Measurements from ENCODE around the gene BAIAP2. TPM values are rescaled to one million over a fixed set of nuclear protein-coding genes. Genes with fewer than 3 reads are reported as not detected.
"Not testable (repeated sequence)": the region's sequence is repeated elsewhere in the genome, so short reads cannot be mapped to it uniquely, and the experiment has no call there.

The BAIAP2 gene
- total RNA-seq, 1 donor from 2014 or later: 113 TPM

DNA sequence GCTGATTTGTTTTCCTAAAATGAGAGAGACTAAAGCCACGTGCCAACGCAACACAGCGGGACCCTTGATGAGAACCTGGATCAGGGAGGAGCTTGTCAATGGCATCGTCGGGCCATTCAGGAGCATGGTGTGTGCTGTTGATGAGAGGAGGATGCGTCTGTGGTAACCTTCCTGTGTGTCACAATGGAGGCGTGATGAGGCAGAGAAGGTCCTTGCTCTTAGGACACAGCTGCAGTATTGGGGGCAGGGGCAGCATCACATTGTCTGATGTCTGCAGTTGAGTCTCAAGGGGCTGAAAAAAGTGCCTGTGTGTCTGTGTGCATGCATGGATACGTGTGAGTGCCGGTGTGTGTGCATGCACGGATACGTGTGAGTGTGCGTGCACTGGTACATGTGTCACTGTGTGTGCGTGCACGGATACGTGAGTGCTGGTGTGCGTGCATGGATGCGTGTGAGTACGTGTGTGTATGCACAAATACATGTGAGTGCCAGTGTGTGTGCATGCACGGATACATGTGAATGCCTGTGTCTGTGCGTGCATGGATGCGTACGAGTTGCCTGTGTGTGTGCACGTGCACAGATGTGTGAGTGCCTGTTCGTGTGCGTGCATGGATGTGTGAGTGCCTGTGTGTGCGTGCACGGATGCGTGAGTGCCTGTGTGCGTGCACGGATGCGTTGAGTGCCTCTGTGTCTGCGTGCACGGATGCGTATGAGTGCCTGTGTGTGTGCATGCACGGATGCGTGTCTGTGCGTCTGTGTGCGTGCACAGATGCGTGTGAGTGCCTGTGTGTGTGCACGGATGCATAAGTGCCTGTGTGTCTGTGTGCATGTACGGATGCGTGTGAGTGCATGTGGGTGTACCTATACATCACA lies 39.3 kb downstream of the BAIAP2 start:
- H3K9me3 ChIP-seq: no peaks in the 10 kb centered on the region
- intact Hi-C loops (cut with DNase I): no loop called here
- TF ChIP-seq POLR2A (IDR thresholded peaks at IDR 0.05) (no peak), POLR2AphosphoS5 (IDR thresholded peaks at IDR 0.05; ENCODE audit: insufficient read depth in 1 of 2, low read depth in 1 of 2) (no peak)
- TF ChIP-seq, protein P1, sequence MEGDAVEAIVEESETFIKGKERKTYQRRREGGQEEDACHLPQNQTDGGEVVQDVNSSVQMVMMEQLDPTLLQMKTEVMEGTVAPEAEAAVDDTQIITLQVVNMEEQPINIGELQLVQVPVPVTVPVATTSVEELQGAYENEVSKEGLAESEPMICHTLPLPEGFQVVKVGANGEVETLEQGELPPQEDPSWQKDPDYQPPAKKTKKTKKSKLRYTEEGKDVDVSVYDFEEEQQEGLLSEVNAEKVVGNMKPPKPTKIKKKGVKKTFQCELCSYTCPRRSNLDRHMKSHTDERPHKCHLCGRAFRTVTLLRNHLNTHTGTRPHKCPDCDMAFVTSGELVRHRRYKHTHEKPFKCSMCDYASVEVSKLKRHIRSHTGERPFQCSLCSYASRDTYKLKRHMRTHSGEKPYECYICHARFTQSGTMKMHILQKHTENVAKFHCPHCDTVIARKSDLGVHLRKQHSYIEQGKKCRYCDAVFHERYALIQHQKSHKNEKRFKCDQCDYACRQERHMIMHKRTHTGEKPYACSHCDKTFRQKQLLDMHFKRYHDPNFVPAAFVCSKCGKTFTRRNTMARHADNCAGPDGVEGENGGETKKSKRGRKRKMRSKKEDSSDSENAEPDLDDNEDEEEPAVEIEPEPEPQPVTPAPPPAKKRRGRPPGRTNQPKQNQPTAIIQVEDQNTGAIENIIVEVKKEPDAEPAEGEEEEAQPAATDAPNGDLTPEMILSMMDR (IDR thresholded peaks at IDR 0.05): no peak
- no peak overlapping the region for H3K4me3 ChIP-seq
- H3K27ac ChIP-seq: no peak overlapping the region
- peaks cover 30% of the 10 kb centered on the region for H3K4me1 ChIP-seq
- H3K36me3 ChIP-seq: no peaks in the 10 kb centered on the region
- no peak for DNase-seq (ENCODE audit: extremely low spot score in 2 of 2)
- H3K27me3 ChIP-seq: no peaks in the 10 kb centered on the region

DNA sequence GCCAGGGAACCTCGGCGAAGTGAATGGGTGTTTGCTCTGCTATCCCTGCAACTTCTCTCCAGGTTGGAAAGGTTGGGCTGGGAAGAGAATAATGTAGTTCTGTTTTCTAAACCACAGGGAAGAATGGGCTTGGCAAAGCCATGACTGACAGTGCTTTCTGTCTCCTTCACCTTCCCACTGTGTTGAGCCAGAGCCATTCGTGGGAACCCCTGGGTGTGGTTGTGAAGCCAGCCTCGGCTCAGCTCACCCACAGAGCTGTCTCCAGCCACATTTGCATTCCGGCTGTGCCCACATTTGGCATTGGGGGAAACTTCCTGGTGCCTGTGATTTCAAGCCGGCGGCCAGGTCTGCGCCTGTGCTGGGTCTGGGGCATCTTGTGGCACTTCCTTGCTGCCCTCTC lies 39.9 kb downstream of the BAIAP2 start:
- H3K36me3 ChIP-seq: no peaks in the 10 kb centered on the region
- peaks cover 30% of the 10 kb centered on the region for H3K4me1 ChIP-seq
- intact Hi-C loops (cut with DNase I): no loop called here
- H3K9me3 ChIP-seq: no peaks in the 10 kb centered on the region
- TF ChIP-seq, protein P1 (IDR thresholded peaks at IDR 0.05): no peak
- TF ChIP-seq POLR2A (IDR thresholded peaks at IDR 0.05): no peak
- no peak for TF ChIP-seq POLR2AphosphoS5 (IDR thresholded peaks at IDR 0.05; ENCODE audit: insufficient read depth in 1 of 2, low read depth in 1 of 2)
- DNase-seq (ENCODE audit: extremely low spot score in 2 of 2): no peak
- H3K4me3 ChIP-seq: no peak overlapping the region
- H3K27ac ChIP-seq: no peak overlapping the region
- no peaks in the 10 kb centered on the region for H3K27me3 ChIP-seq

DNA sequence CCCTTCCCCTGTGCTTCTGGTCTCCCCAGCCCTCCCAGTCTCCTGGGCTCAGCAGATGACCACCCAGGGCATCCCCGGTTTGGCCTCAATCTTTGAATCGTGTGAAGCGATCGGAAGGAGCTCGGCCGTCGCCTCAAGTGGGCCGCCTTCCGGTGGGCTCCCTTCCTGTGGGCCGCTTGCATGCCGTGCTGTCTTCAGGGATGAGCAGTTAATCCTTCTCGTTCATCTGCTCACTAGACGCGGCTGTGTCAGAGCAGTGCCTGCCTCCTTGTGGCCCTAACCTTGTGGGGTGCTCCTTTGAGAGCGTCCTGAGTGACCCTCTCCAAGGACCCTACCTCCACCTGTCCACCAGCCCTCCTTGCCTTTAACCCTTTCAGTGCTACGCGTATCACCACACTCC lies 40.4 kb downstream of the BAIAP2 start:
- intact Hi-C loops (cut with DNase I): no loop called here
- DNase-seq (ENCODE audit: extremely low spot score in 2 of 2): no peak
- Histone ChIP-seq H3K4me3 (no peak overlapping the region), H3K27me3 (no peaks in the 10 kb centered on the region), H3K4me1 (peaks cover 30% of the 10 kb centered on the region), H3K36me3 (no peaks in the 10 kb centered on the region), H3K9me3 (no peaks in the 10 kb centered on the region), H3K27ac (no peak overlapping the region)
- TF ChIP-seq, protein P1 (IDR thresholded peaks at IDR 0.05): no peak
- TF ChIP-seq POLR2AphosphoS5 (IDR thresholded peaks at IDR 0.05; ENCODE audit: insufficient read depth in 1 of 2, low read depth in 1 of 2) (no peak), POLR2A (IDR thresholded peaks at IDR 0.05) (no peak)

GRCh38 chr17:81076141-81076679 lies 41.3 kb downstream of the BAIAP2 start:
- no peaks in the 10 kb centered on the region for H3K36me3 ChIP-seq
- TF ChIP-seq POLR2A (IDR thresholded peaks at IDR 0.05): no peak
- no peak overlapping the region for H3K4me3 ChIP-seq
- no peak overlapping the region for H3K27ac ChIP-seq
- intact Hi-C loops (cut with DNase I): no loop called here
- DNase-seq (ENCODE audit: extremely low spot score in 2 of 2): no peak
- no peaks in the 10 kb centered on the region for H3K27me3 ChIP-seq
- H3K4me1 ChIP-seq: peaks cover 31% of the 10 kb centered on the region
- no peaks in the 10 kb centered on the region for H3K9me3 ChIP-seq

- H3K9me3 ChIP-seq; H3K36me3 ChIP-seq; intact Hi-C loops (cut with DNase I); H3K27ac ChIP-seq; H3K27me3 ChIP-seq; DNase-seq (ENCODE audit: extremely low spot score in 2 of 2); H3K4me3 ChIP-seq: not testable (repeated sequence)
- peaks cover 39% of the 10 kb centered on the region for H3K4me1 ChIP-seq
Measured at GRCh38 chr17:81078026-81078913, 43.3 kb downstream of the BAIAP2 start.
